Neural progenitor cell (in vitro differentiated cells): ENCODE data around the gene RHBDD1. TPM values are rescaled to one million over a fixed set of nuclear protein-coding genes. Genes with fewer than 3 reads are reported as not detected.

Source experiments
- DNase-seq: peaks from one replicate; pipeline ENCODE4 v3.0.0-alpha.2; 2016; ENCODE audit warnings: low spot score
- H2AFZ ChIP-seq: fragments of 200-600 bp; sonication (generic); replicated peaks from 2 replicates; pipeline ENCODE4 v1.6.1; 2016; ENCODE audit warnings: antibody characterized with exemption
- H3F3A ChIP-seq: fragments of 200-600 bp; sonication (generic); 2 replicates; pipeline ENCODE4 v1.6.1; 2016; ENCODE audit warnings: antibody characterized with exemption, low read depth
- H3K27ac ChIP-seq: fragments of 200-600 bp; sonication (generic); 2 replicates; pipeline ENCODE4 v1.5.1; 2016; ENCODE audit warnings: mild to moderate bottlenecking
- H3K27me3 ChIP-seq: fragments of 200-600 bp; sonication (generic); 2 replicates; pipeline ENCODE4 v1.6.1; 2016; ENCODE audit warnings: mild to moderate bottlenecking, moderate library complexity
- H3K36me3 ChIP-seq: fragments of 200-600 bp; sonication (generic); 2 replicates; pipeline ENCODE4 v1.5.1; 2016
- H3K4me1 ChIP-seq: fragments of 200-600 bp; sonication (generic); 2 replicates; pipeline ENCODE4 v1.6.1; 2016; ENCODE audit warnings: mixed run types
- H3K4me2 ChIP-seq: fragments of 200-600 bp; sonication (generic); 2 replicates; pipeline ENCODE4 v1.6.1; 2016
- H3K4me3 ChIP-seq: fragments of 200-600 bp; sonication (generic); 2 replicates; pipeline ENCODE4 v1.5.1; 2016
- H3K79me2 ChIP-seq: fragments of 200-600 bp; sonication (generic); 2 replicates; pipeline ENCODE4 v1.6.1; 2016; ENCODE audit warnings: low read depth
- H3K9ac ChIP-seq: fragments of 200-600 bp; sonication (generic); 2 replicates; pipeline ENCODE4 v1.6.1; 2016
- H3K9me3 ChIP-seq: fragments of 200-600 bp; sonication (generic); 2 replicates; pipeline ENCODE4 v1.5.1; 2016; ENCODE audit warnings: low read depth
- H4K20me1 ChIP-seq: fragments of 200-600 bp; sonication (generic); 2 replicates; pipeline ENCODE4 v1.6.1; 2016; ENCODE audit warnings: low read depth
- H3K27ac Mint-ChIP-seq: 3 replicates; pipeline ENCODE4 v1.8.0; 2021; ENCODE audit warnings: mixed read lengths
- H3K27me3 Mint-ChIP-seq: 2 replicates; pipeline ENCODE4 v1.8.0; 2022; ENCODE audit warnings: low read depth, mild to moderate bottlenecking, inconsistent platforms, moderate library complexity, mixed read lengths; ENCODE audit not compliant: insufficient read depth
- H3K36me3 Mint-ChIP-seq: 3 replicates; pipeline ENCODE4 v1.8.0; 2021; ENCODE audit warnings: mixed read lengths
- H3K4me1 Mint-ChIP-seq: 3 replicates; pipeline ENCODE4 v1.8.0; 2021; ENCODE audit warnings: mixed read lengths
- H3K4me3 Mint-ChIP-seq: 3 replicates; pipeline ENCODE4 v1.8.0; 2021; ENCODE audit warnings: mild to moderate bottlenecking, moderate library complexity, mixed read lengths
- H3K9me3 Mint-ChIP-seq: 3 replicates; pipeline ENCODE4 v1.8.0; 2020; ENCODE audit warnings: mixed read lengths
- EZH2 ChIP-seq: fragments of 200-600 bp; sonication (generic); IDR thresholded peaks from 2 replicates; pipeline ENCODE4 v1.6.1; 2017; ENCODE audit warnings: antibody characterized with exemption, mild to moderate bottlenecking, moderate library complexity
- EZH2phosphoT487 ChIP-seq: fragments of 200-600 bp; sonication (generic); IDR thresholded peaks from 2 replicates; pipeline ENCODE4 v1.6.1; 2017; ENCODE audit warnings: antibody characterized with exemption
- total RNA-seq: library from RNA; depleted of rRNA; stranded (reverse); fragments of >200 nt; gene quantifications from 2 replicates; pipeline ENCODE4 v1.2.3, GENCODE V29; 2015; ENCODE audit warnings: low replicate concordance
- TF ChIP-seq, protein P1 (sequence below): fragments of 200-600 bp; sonication (generic); IDR thresholded peaks from 2 replicates; pipeline ENCODE4 v1.5.1; 2017; ENCODE audit warnings: antibody characterized with exemption, mild to moderate bottlenecking

Gene RHBDD1
- total RNA-seq, 1 donor from 2014 or later: 15.1 TPM

GRCh38 chr2:226904592-226904991, 68.7 kb downstream of the RHBDD1 start:
- H3K27me3 Mint-ChIP-seq: peaks cover 2% of the 10 kb centered on the region
- Histone ChIP-seq H3K27ac (no peak overlapping the region), H3K4me1 (peaks cover 2% of the 10 kb centered on the region), H4K20me1 (no peaks in the 10 kb centered on the region), H3K4me2 (no peak overlapping the region), H2AFZ (no peak overlapping the region), H3K9me3 (no peaks in the 10 kb centered on the region), H3K79me2 (no peaks in the 10 kb centered on the region), H3K27me3 (no peaks in the 10 kb centered on the region), H3K9ac (no peak overlapping the region), H3K36me3 (no peaks in the 10 kb centered on the region), H3K4me3 (no peak overlapping the region), H3F3A (no peaks in the 10 kb centered on the region)
- no peak for TF ChIP-seq EZH2
- no peak for TF ChIP-seq EZH2phosphoT487
- TF ChIP-seq, protein P1, sequence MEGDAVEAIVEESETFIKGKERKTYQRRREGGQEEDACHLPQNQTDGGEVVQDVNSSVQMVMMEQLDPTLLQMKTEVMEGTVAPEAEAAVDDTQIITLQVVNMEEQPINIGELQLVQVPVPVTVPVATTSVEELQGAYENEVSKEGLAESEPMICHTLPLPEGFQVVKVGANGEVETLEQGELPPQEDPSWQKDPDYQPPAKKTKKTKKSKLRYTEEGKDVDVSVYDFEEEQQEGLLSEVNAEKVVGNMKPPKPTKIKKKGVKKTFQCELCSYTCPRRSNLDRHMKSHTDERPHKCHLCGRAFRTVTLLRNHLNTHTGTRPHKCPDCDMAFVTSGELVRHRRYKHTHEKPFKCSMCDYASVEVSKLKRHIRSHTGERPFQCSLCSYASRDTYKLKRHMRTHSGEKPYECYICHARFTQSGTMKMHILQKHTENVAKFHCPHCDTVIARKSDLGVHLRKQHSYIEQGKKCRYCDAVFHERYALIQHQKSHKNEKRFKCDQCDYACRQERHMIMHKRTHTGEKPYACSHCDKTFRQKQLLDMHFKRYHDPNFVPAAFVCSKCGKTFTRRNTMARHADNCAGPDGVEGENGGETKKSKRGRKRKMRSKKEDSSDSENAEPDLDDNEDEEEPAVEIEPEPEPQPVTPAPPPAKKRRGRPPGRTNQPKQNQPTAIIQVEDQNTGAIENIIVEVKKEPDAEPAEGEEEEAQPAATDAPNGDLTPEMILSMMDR: no peak
- no peak overlapping the region for H3K27ac Mint-ChIP-seq
- DNase-seq: no peak
- no peaks in the 10 kb centered on the region for H3K9me3 Mint-ChIP-seq
- no peak overlapping the region for H3K4me3 Mint-ChIP-seq
- no peaks in the 10 kb centered on the region for H3K36me3 Mint-ChIP-seq
- H3K4me1 Mint-ChIP-seq: no peaks in the 10 kb centered on the region

GRCh38 chr2:226905718-226906117, 69.9 kb downstream of the RHBDD1 start:
- DNase-seq: no peak
- H3K79me2 ChIP-seq: no peaks in the 10 kb centered on the region

DNA sequence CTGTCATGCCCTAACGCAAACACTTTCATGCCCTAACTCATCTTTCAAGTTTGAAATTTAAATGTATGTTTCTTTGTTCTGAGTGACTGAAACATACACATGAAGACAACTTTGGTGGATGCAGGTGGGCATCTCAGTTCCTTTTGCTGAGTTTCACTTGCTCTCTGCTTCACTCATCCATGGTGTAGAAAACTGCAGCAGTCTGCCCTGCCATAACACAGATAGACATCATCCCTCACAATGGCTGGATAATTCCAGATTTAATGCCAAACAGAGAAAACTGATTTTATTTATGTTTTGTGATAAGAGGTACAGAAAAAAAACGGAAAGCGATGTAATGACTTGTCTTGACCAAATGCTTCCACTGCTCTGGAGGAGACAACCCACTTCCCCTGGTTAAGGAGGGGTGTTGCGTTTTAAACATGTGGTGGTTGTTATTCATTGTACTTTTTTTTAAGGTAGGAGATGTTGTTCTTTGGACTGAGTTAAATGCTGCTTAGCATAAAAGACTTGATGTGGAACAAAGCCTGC, 70.4 kb downstream of the RHBDD1 start:
- peaks cover 2% of the 10 kb centered on the region for H3K4me1 ChIP-seq
- H3K27me3 Mint-ChIP-seq: peaks cover 2% of the 10 kb centered on the region
- H3K36me3 ChIP-seq: no peaks in the 10 kb centered on the region
- H2AFZ ChIP-seq: no peak overlapping the region
- no peaks in the 10 kb centered on the region for H3K27me3 ChIP-seq
- H3K9me3 Mint-ChIP-seq: no peaks in the 10 kb centered on the region
- H3F3A ChIP-seq: no peaks in the 10 kb centered on the region
- H3K27ac ChIP-seq: no peak overlapping the region
- TF ChIP-seq EZH2 (no peak), EZH2phosphoT487 (no peak)
- TF ChIP-seq, protein P1: no peak
- H3K4me2 ChIP-seq: no peak overlapping the region
- no peak overlapping the region for H3K4me3 ChIP-seq
- DNase-seq: no peak
- H3K4me3 Mint-ChIP-seq: no peak overlapping the region
- H3K79me2 ChIP-seq: no peaks in the 10 kb centered on the region
- no peak overlapping the region for H3K27ac Mint-ChIP-seq
- H3K9ac ChIP-seq: no peak overlapping the region
- no peaks in the 10 kb centered on the region for H3K9me3 ChIP-seq
- no peaks in the 10 kb centered on the region for H4K20me1 ChIP-seq
- H3K36me3 Mint-ChIP-seq: no peaks in the 10 kb centered on the region
- no peaks in the 10 kb centered on the region for H3K4me1 Mint-ChIP-seq

More at GRCh38 chr2:226905718-226906117, 69.9 kb downstream of the RHBDD1 start:
- H3K27ac Mint-ChIP-seq: no peak overlapping the region
- no peaks in the 10 kb centered on the region for H4K20me1 ChIP-seq
- no peaks in the 10 kb centered on the region for H3K27me3 ChIP-seq
- H3K36me3 ChIP-seq: no peaks in the 10 kb centered on the region
- H3K4me2 ChIP-seq: no peak overlapping the region
- H3K27ac ChIP-seq: no peak overlapping the region
- TF ChIP-seq, protein P1: no peak
- TF ChIP-seq EZH2 (no peak), EZH2phosphoT487 (no peak)
- H3K4me1 ChIP-seq: peaks cover 2% of the 10 kb centered on the region
- H3K4me1 Mint-ChIP-seq: no peaks in the 10 kb centered on the region
- H3K27me3 Mint-ChIP-seq: peaks cover 2% of the 10 kb centered on the region
- H3K9ac ChIP-seq: no peak overlapping the region
- H3K4me3 Mint-ChIP-seq: no peak overlapping the region
- no peaks in the 10 kb centered on the region for H3F3A ChIP-seq
- no peak overlapping the region for H2AFZ ChIP-seq
- H3K9me3 ChIP-seq: no peaks in the 10 kb centered on the region
- no peaks in the 10 kb centered on the region for H3K36me3 Mint-ChIP-seq
- no peaks in the 10 kb centered on the region for H3K9me3 Mint-ChIP-seq
- no peak overlapping the region for H3K4me3 ChIP-seq
